Transverse colon (tissue), 4 donors: ENCODE data around the gene C20orf96. TPM values are rescaled to one million over a fixed set of nuclear protein-coding genes. Genes with fewer than 3 reads are reported as not detected.

Experiments
- DNase-seq: peaks from one replicate; pipeline ENCODE4 v3.0.0-alpha.2; 2019
- H3K27ac ChIP-seq, 4 donors: fragments of 200-600 bp; sonication (generic); 2 replicates each; pipeline ENCODE4 v1.5.1; 2016 to 2018; ENCODE audit warnings: inconsistent platforms in 4 of 4
- H3K27me3 ChIP-seq: fragments of 200-600 bp; sonication (generic); 2 replicates; pipeline ENCODE4 v1.5.1; 2017; ENCODE audit warnings: inconsistent platforms
- H3K36me3 ChIP-seq, 4 donors: fragments of 200-600 bp; sonication (generic); 2 replicates each; pipeline ENCODE4 v1.5.1; 2017 to 2019; ENCODE audit warnings: inconsistent platforms in 4 of 4
- H3K4me1 ChIP-seq, 4 donors: fragments of 200-600 bp; sonication (generic); 2 replicates each; pipeline ENCODE4 v1.5.1; 2017 to 2020; ENCODE audit warnings: inconsistent platforms in 4 of 4
- H3K4me3 ChIP-seq, 4 donors: fragments of 200-600 bp; sonication (generic); 1 replicate in 1 of 4; 2 replicates in 3 of 4; pipeline versions ENCODE4 v1.5.1 to v1.6.1; 2017 to 2019; ENCODE audit warnings: inconsistent platforms in 4 of 4
- H3K9me3 ChIP-seq, 2 donors: fragments of 200-600 bp; sonication (generic); 2 replicates each; pipeline ENCODE4 v1.5.1; 2017 to 2019; ENCODE audit warnings: inconsistent platforms in 2 of 2
- EP300 ChIP-seq: sonication (generic); formaldehyde crosslinking; IDR thresholded peaks from one replicate; pipeline ENCODE4 v1.6.1; 2017; ENCODE audit warnings: antibody characterized with exemption, low read depth
- POLR2A ChIP-seq: fragments of 450-650 bp; IDR thresholded peaks from one replicate; pipeline ENCODE4 v1.6.1; 2016; ENCODE audit warnings: antibody characterized with exemption, mild to moderate bottlenecking, moderate library complexity
- POLR2AphosphoS5 ChIP-seq, 3 donors: sonication (generic); formaldehyde crosslinking; IDR thresholded peaks; one replicate each; pipeline ENCODE4 v1.6.1; 2016; ENCODE audit warnings: antibody characterized with exemption in 3 of 3
- WGBS, 2 donors: methylation state at CpG; one replicate each; pipeline ENCODE4 v1.1.5; 2018; ENCODE audit warnings: low coverage in 1 of 2; 5-methylcytosine and 5-hydroxymethylcytosine counted together
- in situ Hi-C, 4 donors: fragments of 200-750 bp; cut with MboI; loops; one replicate each; pipeline versions ENCODE4 v1.15.0 to v1.15.1; 2017; ENCODE audit warnings: low sequenced_read_pairs in 3 of 4, low pct_ligation_motif_present in 1 of 4, low pct_unique_long_range_greater_than_20kb in 1 of 4
- intact Hi-C: fragments of 100-400 bp; cut with DNase I; formaldehyde crosslinking; loops from one replicate; pipeline ENCODE4 v1.15.1; 2023; ENCODE audit warnings: low total_unique reads
- total RNA-seq, 4 donors: library from RNA; depleted of rRNA; stranded (reverse); fragments of >200 nt; gene quantifications; one replicate each; pipeline ENCODE4 v1.1.0, GENCODE V29; 2016
- TF ChIP-seq, protein P1 (sequence below), 5 experiments: fragments of 200-600 bp in 3 of 5; fragments of 450-650 bp in 2 of 5; sonication (generic) in 3 of 5; IDR thresholded peaks; 1 replicate in 2 of 5; 2 replicates in 3 of 5; pipeline ENCODE4 v1.5.1; 2016 to 2017; ENCODE audit warnings: antibody characterized with exemption in 5 of 5, inconsistent platforms in 3 of 5, mild to moderate bottlenecking in 2 of 5, moderate library complexity in 1 of 5

The C20orf96 gene
- total RNA-seq, 4 donors from 2014 or later, result 3.0 to 97.3 (median 3.7) TPM

DNA sequence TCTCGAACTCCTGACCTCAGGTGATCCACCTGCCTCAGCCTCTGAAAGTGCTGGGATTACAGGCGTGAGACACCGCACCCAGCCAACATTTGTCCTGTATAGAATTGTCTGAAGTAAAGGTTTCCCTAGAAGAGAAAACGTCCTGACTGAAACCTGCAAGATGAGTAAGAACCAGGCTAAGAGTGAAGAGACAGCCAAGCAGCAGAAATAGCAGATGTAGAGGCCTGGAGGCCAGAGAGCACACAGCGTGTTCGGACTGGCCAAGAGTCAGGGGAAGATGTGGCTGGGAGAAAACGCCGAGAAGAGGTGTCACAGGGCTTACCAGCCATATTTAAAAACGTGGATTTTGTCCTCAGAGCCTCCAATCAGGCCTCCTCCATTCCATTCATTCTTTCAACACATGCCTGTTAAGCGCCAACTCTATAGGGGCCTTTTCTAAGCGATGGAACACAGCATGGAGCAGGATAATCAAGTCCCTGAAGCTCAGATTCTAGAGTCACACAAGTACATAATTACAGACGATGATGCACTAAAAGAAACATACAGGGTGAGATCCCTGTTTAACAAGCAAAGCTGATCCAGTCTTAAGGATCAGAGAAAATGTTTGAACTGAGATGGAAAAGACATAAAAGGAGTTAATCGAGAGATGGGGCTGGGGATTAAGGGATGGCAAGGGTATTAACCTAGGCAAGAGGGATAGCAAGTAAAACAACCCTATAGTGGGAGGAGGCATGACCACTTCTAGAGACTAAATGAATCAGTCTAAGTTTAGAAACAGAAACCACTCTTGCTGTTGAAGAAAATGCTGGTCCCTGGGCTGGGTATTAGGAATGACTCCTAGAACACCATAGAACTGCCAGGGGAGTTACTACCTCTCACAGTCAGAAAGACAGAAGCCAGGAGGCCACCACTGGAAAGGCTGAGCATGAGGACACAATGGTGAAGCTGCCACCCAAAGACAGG lies 11.6 kb upstream of the C20orf96 start:
- no peak overlapping the region for H3K27ac ChIP-seq
- intact Hi-C loops, result no loop called here
- peaks cover 0 to 30% (median 29%) of the 10 kb centered on the region in 4 donors for H3K4me1 ChIP-seq
- no peak overlapping the region for H3K4me3 ChIP-seq
- no peaks in the 10 kb centered on the region for H3K27me3 ChIP-seq
- TF ChIP-seq, protein P1, sequence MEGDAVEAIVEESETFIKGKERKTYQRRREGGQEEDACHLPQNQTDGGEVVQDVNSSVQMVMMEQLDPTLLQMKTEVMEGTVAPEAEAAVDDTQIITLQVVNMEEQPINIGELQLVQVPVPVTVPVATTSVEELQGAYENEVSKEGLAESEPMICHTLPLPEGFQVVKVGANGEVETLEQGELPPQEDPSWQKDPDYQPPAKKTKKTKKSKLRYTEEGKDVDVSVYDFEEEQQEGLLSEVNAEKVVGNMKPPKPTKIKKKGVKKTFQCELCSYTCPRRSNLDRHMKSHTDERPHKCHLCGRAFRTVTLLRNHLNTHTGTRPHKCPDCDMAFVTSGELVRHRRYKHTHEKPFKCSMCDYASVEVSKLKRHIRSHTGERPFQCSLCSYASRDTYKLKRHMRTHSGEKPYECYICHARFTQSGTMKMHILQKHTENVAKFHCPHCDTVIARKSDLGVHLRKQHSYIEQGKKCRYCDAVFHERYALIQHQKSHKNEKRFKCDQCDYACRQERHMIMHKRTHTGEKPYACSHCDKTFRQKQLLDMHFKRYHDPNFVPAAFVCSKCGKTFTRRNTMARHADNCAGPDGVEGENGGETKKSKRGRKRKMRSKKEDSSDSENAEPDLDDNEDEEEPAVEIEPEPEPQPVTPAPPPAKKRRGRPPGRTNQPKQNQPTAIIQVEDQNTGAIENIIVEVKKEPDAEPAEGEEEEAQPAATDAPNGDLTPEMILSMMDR (IDR thresholded peaks at IDR 0.05), result no peak
- TF ChIP-seq POLR2AphosphoS5 (IDR thresholded peaks at IDR 0.05), result no peak
- no peak for TF ChIP-seq EP300
- no peak for TF ChIP-seq POLR2A
- no peaks in the 10 kb centered on the region for H3K9me3 ChIP-seq
- no peak for DNase-seq
- H3K36me3 ChIP-seq, result no peaks in the 10 kb centered on the region
- in situ Hi-C loops, result no loop called here
- WGBS, 2 donors, result 74 to 87% methylated on average over 10 to 13 of the region's 13 CpGs

DNA sequence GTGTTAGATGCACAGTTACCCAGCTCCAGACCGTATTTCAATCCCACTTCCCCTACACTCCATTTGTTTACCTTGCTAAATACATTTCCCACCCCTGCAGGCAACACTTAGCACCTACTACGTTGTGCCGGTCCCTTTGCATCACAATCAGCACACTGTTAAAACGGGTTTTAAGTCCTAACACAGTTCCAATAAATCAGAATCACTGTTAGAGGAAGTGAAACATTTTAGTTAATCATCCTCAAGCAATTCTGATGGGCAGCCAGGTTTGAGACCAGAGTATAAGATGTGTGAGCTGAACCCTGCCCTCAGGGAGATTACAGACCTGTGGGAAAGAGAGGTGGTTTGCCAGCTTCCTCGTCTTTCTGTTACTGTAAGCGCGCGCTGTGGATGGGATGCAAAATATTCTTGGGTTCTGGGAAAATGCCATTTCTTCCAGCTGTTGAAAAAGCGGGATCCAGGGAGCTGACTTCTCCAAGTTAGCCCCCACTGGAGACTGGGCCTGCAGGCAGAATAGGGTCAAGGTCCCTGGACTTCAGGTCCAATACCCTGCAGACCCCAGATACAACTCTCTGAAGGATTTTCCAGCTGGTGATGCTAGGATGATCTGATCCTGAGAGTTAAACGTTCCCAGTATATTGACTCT lies 9.9 kb upstream of the C20orf96 start:
- H3K27ac ChIP-seq, result peak overlapping the region in 3 of 4 donors; percentile 4 to 36 (median 11)
- no peaks in the 10 kb centered on the region for H3K36me3 ChIP-seq
- 45 to 50% methylated on average over 7 to 10 of the region's 10 CpGs for WGBS, 2 donors
- no peaks in the 10 kb centered on the region for H3K27me3 ChIP-seq
- in situ Hi-C loops (no loop called here), intact Hi-C loops (no loop called here)
- H3K4me1 ChIP-seq, result peaks cover 4 to 36% (median 36%) of the 10 kb centered on the region in 4 donors
- H3K9me3 ChIP-seq, result no peaks in the 10 kb centered on the region
- peak overlapping the region in 1 of 4 donors; percentile 67 for H3K4me3 ChIP-seq
- TF ChIP-seq POLR2AphosphoS5 (IDR thresholded peaks at IDR 0.05), result no peak
- TF ChIP-seq, protein P1 (IDR thresholded peaks at IDR 0.05), result no peak
- no peak for TF ChIP-seq EP300
- TF ChIP-seq POLR2A, result no peak
- DNase-seq, result no peak

DNA sequence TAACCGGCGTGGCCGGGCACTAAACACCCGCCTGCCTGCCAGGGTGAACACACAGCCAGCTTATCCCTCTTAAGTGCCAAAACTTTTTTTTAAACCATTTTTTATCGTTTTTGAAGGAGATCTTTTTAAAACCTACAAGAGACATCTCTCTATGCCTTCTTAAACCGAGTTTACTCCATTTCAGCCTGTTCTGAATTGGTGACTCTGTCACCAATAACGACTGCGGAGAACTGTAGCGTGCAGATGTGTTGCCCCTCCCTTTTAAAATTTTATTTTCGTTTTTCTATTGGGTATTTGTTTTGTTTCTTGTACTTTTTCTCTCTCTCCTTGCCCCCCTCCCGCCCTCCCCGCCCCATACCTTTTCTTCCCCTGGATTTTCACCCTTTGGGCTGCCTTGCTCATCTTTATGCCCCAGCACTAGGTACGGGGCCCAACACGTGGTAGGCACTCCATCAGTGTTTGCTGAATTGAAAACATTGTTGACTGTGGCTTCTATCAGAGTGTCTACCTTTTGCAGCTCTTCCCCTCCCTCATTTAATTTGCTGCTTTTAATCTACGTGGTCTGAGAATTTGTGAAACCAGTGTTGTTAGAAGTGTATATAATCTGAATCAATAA lies 8.3 kb upstream of the C20orf96 start:
- H3K4me3 ChIP-seq, result peak overlapping the region; percentile 67 to 96 (median 84)
- in situ Hi-C loops (no loop called here), intact Hi-C loops (no loop called here)
- TF ChIP-seq EP300 (no peak), POLR2A (no peak), POLR2AphosphoS5 (IDR thresholded peaks at IDR 0.05) (no peak)
- TF ChIP-seq, protein P1 (IDR thresholded peaks at IDR 0.05), result no peak
- H3K27me3 ChIP-seq, result no peaks in the 10 kb centered on the region
- H3K4me1 ChIP-seq, result peaks cover 4 to 36% (median 36%) of the 10 kb centered on the region in 4 donors
- 3 to 11% methylated on average over 9 to 15 of the region's 15 CpGs for WGBS, 2 donors
- H3K27ac ChIP-seq, result peak overlapping the region; percentile 96 to 100 (median 100)
- no peaks in the 10 kb centered on the region for H3K36me3 ChIP-seq
- DNase-seq, result no peak
- no peaks in the 10 kb centered on the region for H3K9me3 ChIP-seq
